ENCODE data around the gene AARSD1.
"Not testable (repeated sequence)": the region's sequence is repeated elsewhere in the genome, so short reads cannot be mapped to it uniquely, and the experiment has no call there.

Gene AARSD1

GRCh38 chr17:42964161-42964932 lies at the start of gene AARSD1:
Gene AARSD1 (minus strand): TSS chr17:42964454. CDS start chr17:42964440, 14 bp downstream.
- DNase-seq (ENCODE audit: low spot score): peak; percentile 92

GRCh38 chr17:43013296-43013695 lies 49.0 kb upstream of the AARSD1 start:
- DNase-seq (ENCODE audit: low spot score): no peak

- DNase-seq (ENCODE audit: low spot score): no peak
Measured at GRCh38 chr17:43011728-43012472, 47.6 kb upstream of the AARSD1 start.

GRCh38 chr17:43010667-43011308 lies 46.5 kb upstream of the AARSD1 start:
- DNase-seq (ENCODE audit: low spot score): no peak

GRCh38 chr17:43006639-43007551 lies 42.6 kb upstream of the AARSD1 start, which contains the start of gene IFI35:
Gene IFI35 (plus strand): TSS chr17:43006784. CDS start chr17:43006948, 164 bp downstream.
- peak; percentile 78 for DNase-seq (ENCODE audit: low spot score)

GRCh38 chr17:43003542-43004172 lies 39.4 kb upstream of the AARSD1 start:
- no peak for DNase-seq (ENCODE audit: low spot score)

GRCh38 chr17:43000894-43001293 lies 36.6 kb upstream of the AARSD1 start:
- DNase-seq (ENCODE audit: low spot score): not testable (repeated sequence)

GRCh38 chr17:42999003-42999525 lies 34.8 kb upstream of the AARSD1 start:
- no peak for DNase-seq (ENCODE audit: low spot score)

GRCh38 chr17:42997984-42998938 lies 34.0 kb upstream of the AARSD1 start, which contains the start of gene RPL27:
Gene RPL27 (plus strand): TSS chr17:42998419. CDS start chr17:42998751, 332 bp downstream.
- DNase-seq (ENCODE audit: low spot score): peak; percentile 98

- DNase-seq (ENCODE audit: low spot score): peak; percentile 20
Measured at GRCh38 chr17:42997390-42997983, 33.2 kb upstream of the AARSD1 start.

- DNase-seq (ENCODE audit: low spot score): not testable (repeated sequence)
Measured at GRCh38 chr17:42993913-42994312, 29.7 kb upstream of the AARSD1 start.

GRCh38 chr17:42992872-42993271 lies 28.6 kb upstream of the AARSD1 start:
- no peak for DNase-seq (ENCODE audit: low spot score)

- no peak for DNase-seq (ENCODE audit: low spot score)
Measured at GRCh38 chr17:42991471-42991870, 27.2 kb upstream of the AARSD1 start.

GRCh38 chr17:42989726-42990652 lies 25.7 kb upstream of the AARSD1 start:
- DNase-seq (ENCODE audit: low spot score): no peak

- no peak for DNase-seq (ENCODE audit: low spot score)
Measured at GRCh38 chr17:42989141-42989540, 24.9 kb upstream of the AARSD1 start.

- peak; percentile 3 for DNase-seq (ENCODE audit: low spot score)
Measured at GRCh38 chr17:42985225-42985624, 21.0 kb upstream of the AARSD1 start.

GRCh38 chr17:42982266-42982665 lies 18.0 kb upstream of the AARSD1 start:
- DNase-seq (ENCODE audit: low spot score): no peak

Data from hematopoietic multipotent progenitor cell treated with erythropoietin and hydrocortisone succinate and interleukin-3 and kit ligand, for 17 days (in vitro differentiated cells).